DMS153 treated with DMSO at 0.1 percent for 48 hours (cell line): ENCODE measurements around the gene BARHL1.
"Not testable (repeated sequence)": the region's sequence is repeated elsewhere in the genome, so short reads cannot be mapped to it uniquely, and the experiment has no call there.

ENCODE experiments used
- DNase-seq: peaks from one replicate; lab custom pipeline; 2025; ENCODE audit not compliant: unreplicated experiment; lab: John Stamatoyannopoulos, UW

The BARHL1 gene

DNA sequence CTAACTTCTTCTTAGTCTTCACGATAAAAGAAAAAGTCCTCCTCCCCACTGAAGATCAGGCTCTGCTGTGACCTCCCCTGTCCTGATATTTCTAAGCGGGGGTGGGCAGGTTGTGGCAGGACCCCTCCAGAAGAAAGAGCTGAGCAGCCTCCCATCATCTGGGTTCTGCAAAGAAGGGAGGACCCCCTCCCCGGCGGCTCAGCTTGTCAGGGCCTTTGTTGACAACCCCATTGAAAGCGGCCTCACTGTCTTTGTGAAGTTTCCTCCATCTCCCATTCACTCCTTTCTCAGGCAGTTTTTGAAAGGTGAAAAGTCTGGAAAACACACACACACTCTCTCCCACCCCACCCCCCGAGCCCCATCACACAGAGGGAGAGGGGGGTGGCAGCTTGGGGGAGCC, 26.2 kb upstream of the BARHL1 start:
- DNase-seq = no peak

DNA sequence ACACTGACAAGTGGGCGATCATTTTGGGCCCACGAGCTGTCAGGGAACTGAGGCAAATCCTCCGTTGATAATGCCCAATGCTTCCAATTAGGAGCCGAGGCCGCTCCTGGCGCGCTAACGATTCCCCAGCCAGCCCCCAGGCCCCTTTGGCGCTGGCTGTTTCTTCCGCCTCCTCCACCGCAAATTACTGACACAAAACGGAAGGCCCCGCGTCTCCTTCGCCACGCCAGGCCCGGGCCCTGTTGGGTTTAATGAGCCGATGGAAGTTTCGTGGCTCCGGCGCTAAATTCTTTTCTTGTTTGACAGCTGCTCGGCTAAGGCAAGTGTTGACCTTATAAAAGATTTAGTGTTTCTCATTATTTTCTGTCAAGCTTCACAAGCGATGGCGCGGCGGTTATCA, 25.7 kb upstream of the BARHL1 start:
- no peak for DNase-seq

DNA sequence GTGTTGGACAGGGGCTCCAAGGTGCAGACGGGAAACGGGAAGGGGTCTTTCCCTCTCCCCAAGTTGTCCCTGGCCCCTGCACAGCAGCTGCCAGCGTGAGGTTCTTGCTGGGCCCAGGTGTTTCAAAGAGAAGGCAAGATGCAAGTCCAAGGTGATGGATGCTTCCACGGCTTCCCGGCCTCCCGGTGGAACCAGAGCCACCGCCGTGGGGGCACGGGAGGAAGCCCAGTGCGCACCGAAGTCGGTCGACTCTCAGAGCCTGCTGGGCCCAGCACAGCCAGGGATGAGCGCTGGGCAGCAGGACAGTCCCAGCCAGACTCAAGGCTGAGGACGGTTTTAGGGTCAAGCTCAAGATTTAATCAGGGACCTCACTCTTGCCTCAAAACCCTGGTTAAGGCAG, 25.2 kb upstream of the BARHL1 start:
- no peak for DNase-seq

DNA sequence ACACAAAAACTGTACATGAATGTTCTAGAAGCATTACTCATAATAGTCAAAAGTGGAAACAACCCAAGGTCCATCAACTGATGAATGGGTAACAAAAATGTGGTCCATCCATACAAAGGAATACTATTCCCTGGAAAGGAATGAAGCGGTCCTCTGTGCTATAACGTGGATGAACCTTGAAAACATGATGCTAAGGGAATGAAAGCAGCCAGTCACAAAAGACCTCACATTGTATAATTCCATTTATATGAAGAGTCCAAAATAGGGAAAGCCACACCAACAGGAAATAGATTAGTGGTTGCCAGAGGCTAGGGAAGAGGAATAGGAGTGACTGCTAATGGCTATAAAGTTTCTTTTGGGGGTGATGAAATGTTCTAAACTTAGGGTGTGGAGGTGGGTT, 22.7 kb upstream of the BARHL1 start:
- DNase-seq = no peak

DNA sequence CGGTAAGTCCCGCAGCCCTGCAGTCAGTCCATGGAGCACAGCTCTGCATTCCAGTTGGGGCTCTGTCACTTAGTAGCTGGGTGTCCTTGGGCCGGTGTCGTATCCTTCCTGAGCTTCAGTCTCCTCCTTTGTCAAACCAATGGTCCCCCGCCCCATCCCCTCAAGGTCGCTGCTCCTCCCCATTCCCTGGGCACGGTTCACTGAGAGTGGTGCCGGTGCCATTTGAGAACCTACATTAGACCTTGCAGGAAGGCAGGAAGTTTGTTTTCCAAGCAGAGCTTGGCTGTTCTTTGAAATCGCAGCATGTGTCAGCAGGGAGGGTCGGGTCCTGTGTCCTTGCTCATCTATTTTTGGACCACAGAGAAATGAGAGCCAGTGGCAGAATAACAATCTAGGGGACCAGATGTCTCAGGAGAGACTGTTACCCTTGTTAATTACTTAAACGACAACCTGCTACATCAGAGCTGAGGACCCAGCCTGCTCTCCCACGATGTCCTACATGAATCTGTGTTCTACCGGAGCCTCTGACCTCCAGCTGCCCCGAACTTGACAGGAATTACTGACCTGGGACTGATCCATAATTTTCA, 21.7 kb upstream of the BARHL1 start:
- DNase-seq = no peak

DNA sequence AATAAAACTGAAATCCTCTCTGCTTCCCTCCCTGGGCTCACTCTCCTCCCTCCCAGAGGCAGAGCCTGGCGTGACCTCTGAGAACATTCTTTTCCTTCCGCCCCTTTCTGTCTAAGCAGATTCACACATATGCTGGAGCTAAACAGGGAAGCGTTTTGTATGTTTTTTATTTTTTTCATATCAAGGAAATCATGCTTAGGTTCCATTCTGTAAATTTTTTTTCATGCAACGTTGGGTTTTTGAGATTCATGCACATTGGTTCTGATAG, 20.2 kb upstream of the BARHL1 start:
- no peak for DNase-seq

DNA sequence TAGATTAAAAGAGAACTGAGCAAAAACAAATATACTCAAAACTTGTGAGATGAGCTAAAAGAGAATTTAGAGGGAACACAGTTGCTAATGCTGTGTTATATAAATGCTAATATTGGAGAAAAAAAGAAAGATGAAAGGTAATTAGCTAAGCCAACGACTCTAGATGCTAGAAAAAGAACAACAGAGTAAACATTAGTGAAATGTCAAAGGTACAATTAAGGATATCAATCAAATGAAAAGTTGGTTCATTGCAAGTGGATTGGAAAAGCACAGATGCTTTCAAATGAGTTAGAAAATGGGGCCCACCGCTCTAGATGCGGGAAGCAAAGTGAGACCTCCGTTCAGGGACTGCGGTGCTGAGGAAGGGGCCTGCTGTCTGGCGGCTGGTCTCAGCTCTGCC, 17.9 kb upstream of the BARHL1 start:
- no peak for DNase-seq

DNA sequence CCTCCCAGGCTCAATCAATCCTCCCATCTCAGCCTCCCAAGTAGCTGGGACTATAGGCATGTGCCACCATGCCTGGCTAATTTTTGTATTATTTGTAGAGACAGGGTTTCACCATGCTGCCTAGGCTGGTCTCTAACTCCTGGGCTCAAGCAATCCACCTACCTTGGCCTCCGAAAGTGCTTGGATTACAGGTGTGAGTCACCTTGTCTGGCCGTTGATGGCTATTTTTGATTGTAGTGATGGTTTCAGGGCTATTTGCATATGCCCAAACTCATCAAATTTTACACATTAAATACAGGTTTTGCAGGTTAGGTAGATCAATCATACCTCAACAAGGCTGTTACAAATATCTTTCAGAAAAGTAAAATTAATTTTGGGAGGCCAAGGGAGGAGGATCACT, 13.6 kb upstream of the BARHL1 start:
- DNase-seq = not testable (repeated sequence)

DNA sequence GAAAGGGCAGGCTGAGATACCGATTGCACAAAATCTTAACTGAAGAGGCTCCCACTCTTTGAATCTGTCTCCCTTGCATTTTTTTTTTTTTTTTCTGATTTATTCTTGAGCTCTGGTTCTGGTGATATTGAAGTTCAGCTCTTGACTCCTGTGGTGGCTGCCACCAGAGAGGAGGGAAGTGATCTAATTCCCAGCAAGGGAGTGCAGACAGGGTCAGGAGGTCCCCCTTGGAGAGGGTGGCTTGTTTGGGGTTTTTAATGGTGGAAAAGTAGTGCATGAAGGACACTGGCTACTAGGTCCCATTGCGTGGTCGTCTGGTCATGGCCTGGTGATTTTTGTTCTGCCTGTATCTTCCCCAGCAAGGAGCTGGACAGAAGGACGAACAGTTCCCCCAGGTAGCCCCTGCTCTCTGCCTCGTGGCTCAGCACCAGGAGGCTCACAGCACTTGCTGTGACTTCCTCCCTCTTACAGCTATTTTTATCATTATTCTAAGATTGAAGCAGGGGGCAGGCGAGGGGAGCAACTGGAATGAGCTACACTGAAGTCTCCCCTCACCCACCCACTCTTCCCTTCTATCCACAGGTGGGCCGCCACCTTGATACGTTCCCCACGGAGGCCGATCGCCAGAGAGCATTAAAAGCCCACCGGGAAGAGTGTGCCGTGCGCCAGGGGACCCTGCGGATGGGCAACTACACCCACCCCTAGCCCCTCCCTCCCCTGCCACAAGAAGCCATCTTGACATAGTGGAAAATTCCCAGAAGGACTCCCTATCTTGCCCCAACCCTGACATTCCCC, 10.4 kb upstream of the BARHL1 start:
- no peak for DNase-seq

DNA sequence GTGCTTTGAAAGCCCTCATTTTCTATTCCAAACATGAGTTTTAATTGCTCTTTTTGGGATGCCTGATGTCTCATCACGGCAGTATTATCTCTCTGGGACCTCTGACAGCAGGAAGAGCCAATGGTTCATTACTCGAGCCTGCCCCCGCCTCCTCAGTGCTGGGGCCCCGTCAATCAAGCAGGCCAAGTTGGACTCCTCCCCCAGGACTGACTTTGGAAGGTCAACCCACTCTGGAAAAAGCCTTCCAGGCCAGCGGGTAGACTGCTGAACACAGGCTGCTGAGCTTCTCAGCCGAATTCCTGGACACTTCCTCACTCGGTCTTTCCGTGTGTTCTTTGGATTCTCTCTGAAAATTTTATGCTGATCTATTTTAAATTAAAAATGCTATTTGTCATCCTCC, 9.5 kb upstream of the BARHL1 start:
- DNase-seq = no peak

DNA sequence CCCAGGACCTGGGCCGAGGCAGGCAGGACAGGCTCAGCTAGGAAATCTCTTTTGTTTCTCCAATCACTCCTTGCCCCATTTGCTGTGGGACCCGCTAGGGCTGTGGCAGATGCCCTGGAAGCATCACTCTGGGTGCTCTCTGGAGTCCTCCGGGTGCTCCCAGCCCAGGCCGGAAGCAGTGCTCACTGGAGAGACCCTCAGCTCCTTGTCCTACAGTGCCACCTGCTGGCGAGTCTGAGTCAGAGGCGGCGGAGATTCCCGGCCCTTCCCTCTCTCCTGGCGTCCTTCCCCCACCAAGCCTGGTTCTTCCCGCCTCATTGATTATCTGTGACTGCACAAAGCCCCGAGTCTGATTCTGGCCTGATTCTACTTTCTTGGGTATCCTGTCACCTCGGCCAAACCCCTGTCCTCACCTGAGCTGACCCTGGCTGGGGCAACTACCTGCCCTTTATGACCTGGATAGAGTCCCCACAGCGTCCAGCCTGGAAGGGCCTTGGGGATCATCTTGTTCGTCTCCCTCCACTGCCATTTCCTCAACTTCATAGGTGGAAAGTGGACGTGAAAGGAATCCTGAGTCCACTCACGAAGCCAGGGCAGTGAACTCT, 7.3 kb upstream of the BARHL1 start:
- DNase-seq = peak; percentile 67

DNA sequence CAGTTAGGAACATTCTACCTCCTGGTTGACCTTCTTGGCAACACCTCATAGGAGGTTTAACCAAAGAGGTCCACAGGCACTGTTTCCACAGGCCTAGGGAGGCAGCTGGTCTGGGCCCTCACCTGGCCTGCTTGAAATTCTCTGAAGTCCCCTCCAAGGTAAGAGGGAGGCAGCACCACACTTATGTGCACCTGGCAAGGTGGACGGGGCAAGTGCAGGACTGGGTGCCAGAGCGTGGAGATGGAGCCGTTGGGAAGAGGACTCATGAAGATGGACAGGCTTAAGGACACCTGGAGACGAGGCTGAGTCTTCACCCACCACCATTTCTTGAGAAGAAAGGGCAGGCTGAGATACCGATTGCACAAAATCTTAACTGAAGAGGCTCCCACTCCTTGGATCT, 6.6 kb upstream of the BARHL1 start:
- no peak for DNase-seq

DNA sequence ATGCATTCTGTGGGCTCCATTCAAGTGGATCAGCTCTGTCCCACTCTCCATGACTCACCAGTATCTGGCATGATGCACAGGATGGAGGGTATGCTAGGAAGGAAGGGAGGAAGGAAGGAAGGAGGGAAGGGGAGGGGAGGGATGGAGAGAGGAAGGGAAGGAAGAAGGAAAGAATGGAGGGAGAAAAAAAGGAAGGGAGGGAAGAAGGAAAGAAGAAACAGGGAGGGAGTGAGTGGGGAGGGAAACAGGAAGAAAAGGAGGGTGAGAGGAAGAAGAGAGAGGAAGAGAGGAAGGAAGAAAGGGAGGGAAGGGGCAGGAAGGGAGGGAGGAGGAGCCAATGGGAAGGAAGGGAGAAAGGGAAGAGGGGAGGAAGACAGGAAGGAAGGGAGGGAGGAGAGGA, 5.3 kb upstream of the BARHL1 start:
- no peak for DNase-seq

DNA sequence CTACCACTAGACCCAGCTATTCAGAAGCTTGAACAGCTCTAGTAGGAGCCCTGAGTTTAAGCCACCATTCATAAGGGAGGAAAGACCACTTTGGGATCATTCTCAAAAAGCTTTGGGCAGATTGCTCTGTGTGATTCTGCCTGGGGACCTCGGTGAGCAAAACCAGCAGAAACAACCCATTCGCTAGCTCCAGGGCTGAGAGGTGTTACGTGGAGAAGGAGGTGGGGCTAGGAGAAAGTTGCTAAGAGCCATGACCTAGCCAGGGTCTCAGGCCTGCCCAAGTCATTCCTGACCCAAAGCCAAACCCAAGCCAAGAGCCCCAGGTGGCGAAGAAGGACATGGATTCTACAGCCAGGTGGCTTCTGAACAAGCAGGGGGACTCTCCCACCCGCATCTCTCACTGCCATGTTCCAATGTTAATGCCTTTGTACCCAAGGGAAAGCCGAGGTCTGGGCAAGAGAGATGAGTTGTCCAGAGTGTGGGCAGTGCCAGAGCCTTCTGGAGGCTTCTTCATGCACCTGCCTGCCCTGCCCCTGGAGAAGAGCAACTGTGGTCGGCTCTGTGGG, 4.0 kb upstream of the BARHL1 start:
- no peak for DNase-seq

DNA sequence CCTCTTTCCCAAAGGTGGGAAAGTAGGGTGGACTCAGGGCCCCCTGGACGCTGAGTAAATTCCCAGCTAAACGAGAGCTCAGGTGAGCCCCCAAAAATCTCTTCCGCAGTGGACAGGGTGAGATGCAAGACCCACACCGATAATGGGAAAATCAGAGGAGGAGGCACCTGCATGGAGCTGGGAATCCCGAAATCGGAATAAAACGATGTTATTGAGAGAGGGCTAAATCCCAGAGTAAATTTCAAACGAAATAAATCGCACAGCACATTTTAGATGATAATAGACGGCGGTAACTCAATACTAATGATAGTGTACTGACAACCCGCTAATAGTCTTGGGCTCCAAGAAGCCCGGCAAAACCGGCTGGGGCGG, 3.0 kb upstream of the BARHL1 start:
- no peak for DNase-seq

DNA sequence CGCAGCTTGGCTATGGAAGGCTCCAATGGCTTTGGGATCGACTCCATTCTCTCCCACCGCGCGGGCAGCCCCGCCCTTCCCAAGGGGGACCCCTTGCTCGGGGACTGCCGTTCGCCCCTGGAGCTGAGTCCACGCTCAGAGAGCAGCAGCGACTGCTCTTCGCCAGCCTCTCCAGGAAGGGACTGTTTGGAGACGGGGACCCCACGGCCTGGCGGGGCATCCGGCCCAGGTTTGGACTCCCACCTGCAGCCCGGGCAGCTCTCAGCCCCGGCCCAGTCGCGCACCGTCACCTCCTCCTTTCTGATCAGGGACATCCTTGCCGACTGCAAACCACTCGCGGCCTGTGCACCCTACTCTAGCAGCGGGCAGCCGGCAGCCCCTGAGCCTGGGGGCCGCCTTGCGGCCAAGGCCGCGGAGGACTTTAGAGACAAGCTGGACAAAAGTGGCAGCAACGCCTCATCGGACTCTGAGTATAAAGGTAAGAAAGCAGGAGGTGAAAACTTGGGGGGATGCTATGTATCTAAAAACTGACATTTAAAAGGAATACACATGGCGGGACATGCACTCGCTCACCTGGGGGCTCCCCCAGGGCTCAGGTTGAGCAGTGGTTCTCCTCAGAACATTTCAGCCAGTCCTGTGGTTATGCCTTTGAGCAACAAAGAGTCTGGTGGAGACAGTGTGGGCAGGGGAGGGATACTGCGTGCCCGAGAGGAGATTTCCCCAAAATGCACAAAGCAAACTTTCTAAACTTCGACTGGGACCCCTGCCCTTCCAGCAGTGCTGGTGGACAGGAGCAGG, 579 bp downstream of the BARHL1 start:
- no peak for DNase-seq

DNA sequence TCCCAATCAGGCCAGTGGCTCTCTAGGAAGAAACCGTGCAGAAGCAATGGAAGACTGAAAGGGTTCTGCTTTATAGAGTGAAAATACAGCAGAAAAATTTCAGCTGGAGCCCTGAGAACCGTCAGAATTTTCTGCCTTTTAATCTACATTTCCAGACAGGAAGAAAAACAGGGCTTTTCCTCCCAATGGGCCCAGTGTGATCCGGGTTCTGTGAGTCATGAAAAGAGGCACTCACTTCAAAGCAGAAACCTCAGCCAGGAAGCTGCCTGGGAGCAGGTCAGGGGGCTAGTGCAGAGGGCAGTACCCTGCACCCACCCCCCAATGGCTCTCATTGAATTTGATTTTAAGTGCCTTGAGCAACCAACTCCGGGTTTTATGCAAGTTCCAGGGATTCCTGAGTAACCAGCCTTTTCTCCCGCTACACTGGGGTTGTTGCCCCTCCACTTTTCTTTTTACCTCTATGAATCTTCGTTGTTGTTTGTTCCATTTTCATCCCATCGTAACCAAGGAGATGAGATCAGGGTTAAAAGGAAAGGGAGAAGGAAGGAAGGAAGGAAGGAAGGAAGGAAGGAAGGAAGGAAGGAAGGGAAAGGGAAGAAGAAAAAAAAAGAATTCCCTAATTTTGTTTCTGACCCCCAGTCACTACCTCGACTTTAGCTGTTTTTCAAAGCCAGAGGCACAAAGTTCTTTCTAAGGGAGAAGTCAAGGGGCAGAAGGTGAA, 1.3 kb downstream of the BARHL1 start:
- DNase-seq = no peak

DNA sequence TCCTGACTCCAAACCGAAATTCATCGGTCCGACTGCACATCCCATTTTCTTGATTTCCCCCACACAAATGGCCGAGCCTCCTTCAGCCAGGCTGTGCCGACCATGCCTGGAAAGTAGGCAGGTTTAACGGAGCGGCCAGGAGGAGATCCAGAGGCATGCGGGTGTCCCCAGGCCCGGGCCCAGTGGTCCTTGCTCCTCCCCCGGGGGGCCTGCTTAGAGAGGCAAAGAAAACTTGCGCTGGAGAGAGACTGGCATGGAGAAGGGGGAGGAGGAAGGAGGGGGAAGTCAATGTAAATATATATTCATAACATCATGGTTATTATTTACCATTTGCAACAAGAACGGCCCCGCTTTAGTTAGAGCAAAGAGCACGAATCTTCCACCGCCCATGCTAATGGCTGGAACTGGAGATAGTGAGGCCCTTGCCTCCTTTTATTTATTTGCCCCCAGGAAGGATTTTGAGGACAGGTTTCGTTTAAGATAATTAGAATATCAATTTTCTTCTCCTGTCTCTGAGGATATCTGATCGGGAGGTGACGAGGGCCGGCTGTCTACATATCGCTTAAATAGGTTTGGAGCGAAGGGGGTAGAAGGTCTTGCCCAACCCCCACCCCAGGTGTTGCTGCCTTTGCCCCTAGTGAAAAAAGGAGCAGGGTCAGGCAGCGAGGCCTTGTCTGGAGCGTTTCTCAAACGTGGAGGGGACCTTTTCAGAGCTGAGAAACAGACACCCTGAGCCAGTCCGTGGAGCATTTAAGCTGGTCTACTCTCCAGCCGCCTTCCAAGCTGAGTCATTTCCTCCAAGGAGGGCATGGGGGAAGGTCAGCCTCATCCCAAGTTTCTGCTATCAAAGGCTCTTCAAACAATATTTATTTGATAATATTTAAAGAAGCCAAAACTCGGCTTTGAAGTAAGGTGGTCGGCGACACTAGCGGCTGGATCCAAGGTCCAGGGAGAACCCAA, 2.5 kb downstream of the BARHL1 start:
- no peak for DNase-seq

DNA sequence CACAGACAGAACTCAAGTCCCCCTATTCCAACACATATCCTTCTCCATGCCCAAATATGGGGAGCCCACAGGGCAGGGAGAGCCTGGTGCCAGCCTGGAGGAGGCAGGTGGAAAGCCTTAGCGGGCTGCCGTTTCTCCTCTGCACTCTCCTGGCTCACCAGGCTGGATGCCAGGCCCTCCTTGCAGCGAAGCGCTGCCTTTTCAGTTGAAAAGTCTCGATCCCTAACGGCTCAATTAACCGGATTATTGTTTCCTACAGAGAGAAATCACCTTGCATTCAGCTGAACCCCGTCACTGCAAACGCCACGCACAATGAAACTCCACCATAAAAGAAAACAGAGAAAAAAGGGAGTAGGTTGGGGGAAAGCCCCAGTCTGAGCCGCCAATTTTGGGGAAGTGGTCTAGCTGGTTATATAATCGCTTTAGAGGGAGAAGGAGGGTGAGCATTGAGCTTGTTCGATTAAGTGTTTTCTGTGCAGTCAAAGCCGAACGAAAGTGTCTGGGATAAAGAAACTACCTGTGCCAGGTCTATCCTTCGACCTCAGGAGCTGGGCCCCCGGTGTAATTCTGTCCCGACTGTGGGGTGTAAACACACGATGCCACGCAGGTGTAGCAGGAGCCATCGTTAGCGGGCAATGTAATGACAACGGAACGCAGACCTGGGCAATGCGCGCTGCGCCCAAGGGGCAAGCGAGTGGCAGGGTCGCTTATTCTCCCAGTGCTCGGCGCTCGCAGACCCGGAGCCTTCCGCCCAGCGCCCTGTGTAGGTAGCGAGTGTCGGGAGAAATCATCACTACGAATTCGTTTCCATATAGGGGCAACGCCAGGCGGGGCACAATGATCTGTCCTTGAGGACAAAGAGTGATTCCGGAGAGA, 3.8 kb downstream of the BARHL1 start:
- DNase-seq = no peak
